NCI-H1694 treated with DMSO at 0.1 percent for 48 hours (cell line): ENCODE measurements around the gene RRM1.

Experiments
- DNase-seq: peaks from one replicate; lab custom pipeline; 2025; lab: John Stamatoyannopoulos, UW

Gene RRM1

GRCh38 chr11:4187055-4187988 is 92.7 kb downstream of the RRM1 start:
- DNase-seq = peak; percentile 46
